ENCODE measurements around the gene CASZ1. TPM values are rescaled to one million over a fixed set of nuclear protein-coding genes. Genes with fewer than 3 reads are reported as not detected.

The CASZ1 gene
- total and polyA plus RNA-seq, 2 donors (not counting 1 experiment from before 2014, with no cell fraction given) = 0.34 to 0.50 TPM

DNA sequence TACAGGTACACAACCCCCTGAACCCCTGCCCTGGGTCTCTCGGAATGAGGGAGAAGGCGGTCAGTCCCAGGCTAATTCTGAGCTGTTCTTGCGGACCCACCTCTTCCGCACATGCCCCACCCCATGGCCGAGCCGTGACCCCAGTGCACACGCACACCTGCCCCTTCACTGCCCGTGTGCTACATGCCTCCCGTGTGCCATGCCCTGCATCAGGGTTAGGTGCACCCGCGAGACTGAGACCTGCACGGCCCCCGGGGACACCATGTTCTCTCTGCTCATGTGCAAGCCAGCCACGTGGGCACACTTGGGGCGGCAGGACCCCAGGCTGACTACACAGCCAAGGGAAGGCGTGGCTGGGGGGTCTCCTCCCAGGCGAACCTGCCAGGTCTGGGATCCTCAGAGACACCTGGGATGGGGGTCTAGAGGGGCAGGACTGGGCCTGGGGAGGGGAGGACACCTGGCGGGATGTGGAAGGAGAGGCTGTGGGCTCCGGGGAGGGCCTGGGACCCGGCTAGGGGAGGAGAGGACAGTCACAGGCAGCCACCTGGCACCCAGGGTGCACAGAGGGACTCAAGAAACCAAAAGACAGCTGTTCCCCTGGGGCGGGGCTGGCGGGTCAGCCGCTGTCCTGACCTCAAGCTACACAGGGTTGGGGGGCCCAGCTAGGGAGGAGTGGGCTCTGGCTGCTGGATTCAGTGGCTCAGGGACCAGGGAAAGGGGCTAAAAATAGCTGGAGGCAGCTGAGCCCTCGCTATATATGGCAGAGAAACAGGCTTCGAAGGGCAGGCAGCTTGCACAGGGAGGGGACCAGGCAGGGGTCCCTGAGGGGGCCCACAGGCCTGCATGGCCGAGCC is 133.4 kb downstream of the CASZ1 start:
- H3K9ac ChIP-seq (ENCODE audit: insufficient read depth, low read length) = no peak overlapping the region
- no peak overlapping the region for H2AFZ ChIP-seq (ENCODE audit: low read length)
- H3K4me1 ChIP-seq (ENCODE audit: control insufficient read depth, extremely low read depth, insufficient read depth, low read length) = no peaks in the 10 kb centered on the region
- no peak overlapping the region for H3K4me3 ChIP-seq (replicated peaks in 1 of 4; ENCODE audit: control extremely low read depth in 1 of 4, insufficient read depth in 1 of 4, low read depth in 3 of 4, low read length in 4 of 4)
- no peak overlapping the region for H3K27ac ChIP-seq (ENCODE audit: insufficient read depth, low read length)
- no peak for TF ChIP-seq EZH2 (IDR thresholded peaks at IDR 0.05; ENCODE audit: low read length, missing control alignments)
- TF ChIP-seq, protein P1, sequence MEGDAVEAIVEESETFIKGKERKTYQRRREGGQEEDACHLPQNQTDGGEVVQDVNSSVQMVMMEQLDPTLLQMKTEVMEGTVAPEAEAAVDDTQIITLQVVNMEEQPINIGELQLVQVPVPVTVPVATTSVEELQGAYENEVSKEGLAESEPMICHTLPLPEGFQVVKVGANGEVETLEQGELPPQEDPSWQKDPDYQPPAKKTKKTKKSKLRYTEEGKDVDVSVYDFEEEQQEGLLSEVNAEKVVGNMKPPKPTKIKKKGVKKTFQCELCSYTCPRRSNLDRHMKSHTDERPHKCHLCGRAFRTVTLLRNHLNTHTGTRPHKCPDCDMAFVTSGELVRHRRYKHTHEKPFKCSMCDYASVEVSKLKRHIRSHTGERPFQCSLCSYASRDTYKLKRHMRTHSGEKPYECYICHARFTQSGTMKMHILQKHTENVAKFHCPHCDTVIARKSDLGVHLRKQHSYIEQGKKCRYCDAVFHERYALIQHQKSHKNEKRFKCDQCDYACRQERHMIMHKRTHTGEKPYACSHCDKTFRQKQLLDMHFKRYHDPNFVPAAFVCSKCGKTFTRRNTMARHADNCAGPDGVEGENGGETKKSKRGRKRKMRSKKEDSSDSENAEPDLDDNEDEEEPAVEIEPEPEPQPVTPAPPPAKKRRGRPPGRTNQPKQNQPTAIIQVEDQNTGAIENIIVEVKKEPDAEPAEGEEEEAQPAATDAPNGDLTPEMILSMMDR (conservative IDR thresholded peaks at IDR 0.05 in 1 of 2, IDR thresholded peaks at IDR 0.05 in 1 of 2; ENCODE audit: low read depth in 1 of 2, low read length in 2 of 2) = no peak
- no peak for DNase-seq (ENCODE audit: low read depth in 2 of 2)
- no peaks in the 10 kb centered on the region for H3K79me2 ChIP-seq (ENCODE audit: control insufficient read depth, insufficient read depth, low read length)
- no peak overlapping the region for H3K4me2 ChIP-seq (ENCODE audit: extremely low read depth, insufficient read depth, low read length)
- H3K9me3 ChIP-seq (ENCODE audit: control insufficient read depth, insufficient read depth, low read depth, low read length) = no peaks in the 10 kb centered on the region
- H3K27me3 ChIP-seq (ENCODE audit: control insufficient read depth, insufficient read depth, low read length) = no peaks in the 10 kb centered on the region
- no peaks in the 10 kb centered on the region for H4K20me1 ChIP-seq (ENCODE audit: control insufficient read depth, extremely low read depth, insufficient read depth, low read length)
- H3K36me3 ChIP-seq (ENCODE audit: control insufficient read depth, insufficient read depth, low read length) = no peaks in the 10 kb centered on the region

DNA sequence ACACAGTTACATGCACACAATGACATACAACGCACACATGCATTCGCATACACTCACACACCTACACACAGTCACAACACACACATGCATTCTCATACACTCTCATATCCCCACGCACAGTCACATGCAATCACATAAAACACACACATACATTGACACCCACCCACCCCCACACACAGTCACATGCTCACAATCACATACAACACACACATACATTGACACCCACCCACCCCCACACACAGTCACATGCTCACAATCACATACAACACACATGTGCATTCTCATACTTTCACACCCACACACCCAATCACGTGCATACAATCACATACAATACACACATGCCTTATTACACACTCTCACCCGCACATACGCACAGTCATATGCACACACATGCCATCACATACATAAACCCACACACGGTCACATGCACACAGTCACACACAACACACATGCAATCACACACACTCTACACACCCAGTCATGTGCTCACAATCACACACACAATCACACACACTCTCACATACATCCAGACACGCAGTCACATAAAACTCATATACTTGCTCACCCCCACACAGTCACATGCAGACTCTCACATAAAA is 134.3 kb downstream of the CASZ1 start:
- no peaks in the 10 kb centered on the region for H3K79me2 ChIP-seq (ENCODE audit: control insufficient read depth, insufficient read depth, low read length)
- no peaks in the 10 kb centered on the region for H3K4me1 ChIP-seq (ENCODE audit: control insufficient read depth, extremely low read depth, insufficient read depth, low read length)
- H3K4me3 ChIP-seq (replicated peaks in 1 of 4; ENCODE audit: control extremely low read depth in 1 of 4, insufficient read depth in 1 of 4, low read depth in 3 of 4, low read length in 4 of 4) = no peak overlapping the region
- DNase-seq (ENCODE audit: low read depth in 2 of 2) = no peak
- no peaks in the 10 kb centered on the region for H4K20me1 ChIP-seq (ENCODE audit: control insufficient read depth, extremely low read depth, insufficient read depth, low read length)
- no peak overlapping the region for H2AFZ ChIP-seq (ENCODE audit: low read length)
- no peaks in the 10 kb centered on the region for H3K27me3 ChIP-seq (ENCODE audit: control insufficient read depth, insufficient read depth, low read length)
- no peak overlapping the region for H3K27ac ChIP-seq (ENCODE audit: insufficient read depth, low read length)
- no peak overlapping the region for H3K4me2 ChIP-seq (ENCODE audit: extremely low read depth, insufficient read depth, low read length)
- no peak for TF ChIP-seq EZH2 (IDR thresholded peaks at IDR 0.05; ENCODE audit: low read length, missing control alignments)
- TF ChIP-seq, protein P1 (conservative IDR thresholded peaks at IDR 0.05 in 1 of 2, IDR thresholded peaks at IDR 0.05 in 1 of 2; ENCODE audit: low read depth in 1 of 2, low read length in 2 of 2) = no peak
- H3K36me3 ChIP-seq (ENCODE audit: control insufficient read depth, insufficient read depth, low read length) = no peaks in the 10 kb centered on the region
- no peak overlapping the region for H3K9ac ChIP-seq (ENCODE audit: insufficient read depth, low read length)
- no peaks in the 10 kb centered on the region for H3K9me3 ChIP-seq (ENCODE audit: control insufficient read depth, insufficient read depth, low read depth, low read length)

DNA sequence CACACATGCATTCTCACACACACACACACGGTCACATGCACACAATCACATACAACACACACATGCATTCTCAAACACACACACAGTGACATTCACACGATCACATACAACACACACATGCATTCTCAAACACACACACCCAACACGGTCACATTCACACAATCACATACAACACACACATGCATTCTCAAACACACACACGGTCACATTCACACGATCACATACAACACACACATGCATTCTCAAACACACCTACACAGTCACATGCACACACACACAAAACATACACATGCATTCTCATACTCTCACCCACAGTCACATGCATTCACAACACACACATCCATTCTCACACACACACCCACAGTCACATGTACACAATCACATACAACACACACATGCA is 135.0 kb downstream of the CASZ1 start:
- no peak for TF ChIP-seq EZH2 (IDR thresholded peaks at IDR 0.05; ENCODE audit: low read length, missing control alignments)
- TF ChIP-seq, protein P1 (conservative IDR thresholded peaks at IDR 0.05 in 1 of 2, IDR thresholded peaks at IDR 0.05 in 1 of 2; ENCODE audit: low read depth in 1 of 2, low read length in 2 of 2) = no peak
- Histone ChIP-seq H3K27ac (ENCODE audit: insufficient read depth, low read length) (no peak overlapping the region), H3K9me3 (ENCODE audit: control insufficient read depth, insufficient read depth, low read depth, low read length) (no peaks in the 10 kb centered on the region), H3K9ac (ENCODE audit: insufficient read depth, low read length) (no peak overlapping the region), H3K4me1 (ENCODE audit: control insufficient read depth, extremely low read depth, insufficient read depth, low read length) (no peaks in the 10 kb centered on the region), H3K27me3 (ENCODE audit: control insufficient read depth, insufficient read depth, low read length) (no peaks in the 10 kb centered on the region), H2AFZ (ENCODE audit: low read length) (no peak overlapping the region), H3K4me2 (ENCODE audit: extremely low read depth, insufficient read depth, low read length) (no peak overlapping the region), H4K20me1 (ENCODE audit: control insufficient read depth, extremely low read depth, insufficient read depth, low read length) (no peaks in the 10 kb centered on the region), H3K36me3 (ENCODE audit: control insufficient read depth, insufficient read depth, low read length) (no peaks in the 10 kb centered on the region), H3K4me3 (replicated peaks in 1 of 4; ENCODE audit: control extremely low read depth in 1 of 4, insufficient read depth in 1 of 4, low read depth in 3 of 4, low read length in 4 of 4) (no peak overlapping the region), H3K79me2 (ENCODE audit: control insufficient read depth, insufficient read depth, low read length) (no peaks in the 10 kb centered on the region)
- DNase-seq (ENCODE audit: low read depth in 2 of 2) = no peak
